Measurements from ENCODE around the gene DNAAF3.
A peak's percentile ranks its signal among the peaks of the same experiment; 100 is the strongest.

The DNAAF3 gene

GRCh38 chr19:55158848-55159749 is 7.3 kb downstream of the DNAAF3 start (continued):
- TF ChIP-seq ZNF629 (tag by site-specific recombination; IDR thresholded peaks at IDR 0.05) (peak; percentile 75), GLIS2 (tag by site-specific recombination; IDR thresholded peaks at IDR 0.05) (peak; percentile 86), ZNF184 (tag by site-specific recombination; IDR thresholded peaks at IDR 0.05) (0 out of 2 replicates have a peak, but pooled peaks have one; percentile 45), KLF17 (tag by site-specific recombination; IDR thresholded peaks at IDR 0.05) (0 out of 2 replicates have a peak, but pooled peaks have one; percentile 16), SP2 (tag by site-specific recombination; IDR thresholded peaks at IDR 0.05) (peak; percentile 81), ZNF24 (tag by site-specific recombination; IDR thresholded peaks at IDR 0.05) (peak; percentile 45; the same call in 1 of the 2 replicates), ZNF521 (tag by site-specific recombination; IDR thresholded peaks at IDR 0.05) (no peak), ZNF777 (tag by site-specific recombination; IDR thresholded peaks at IDR 0.05; ENCODE audit: borderline replicate concordance) (no peak), ZBTB21 (tag by site-specific recombination; IDR thresholded peaks at IDR 0.05) (0 out of 2 replicates have a peak, but pooled peaks have one; percentile 20), HOXC10 (CRISPR knock-in tag; IDR thresholded peaks at IDR 0.05) (no peak), ZNF600 (tag by site-specific recombination; IDR thresholded peaks at IDR 0.05) (peak; percentile 60; the same call in 1 of the 2 replicates), PRDM10 (tag by site-specific recombination; IDR thresholded peaks at IDR 0.05) (peak; percentile 90), BCL11A (tag by site-specific recombination; IDR thresholded peaks at IDR 0.05; ENCODE audit: low read depth) (no peak), ZNF324 (tag by site-specific recombination; IDR thresholded peaks at IDR 0.05) (no peak), ZNF26 (tag by site-specific recombination; IDR thresholded peaks at IDR 0.05) (no peak), PRDM4 (tag by site-specific recombination; IDR thresholded peaks at IDR 0.05) (no peak), ZNF394 (tag by site-specific recombination; IDR thresholded peaks at IDR 0.05; ENCODE audit: borderline replicate concordance) (no peak), ZNF140 (tag by site-specific recombination; IDR thresholded peaks at IDR 0.05) (no peak), ZBTB20 (tag by site-specific recombination; IDR thresholded peaks at IDR 0.05) (peak; percentile 76), ZBTB44 (tag by site-specific recombination; IDR thresholded peaks at IDR 0.05) (no peak), RBAK (tag by site-specific recombination; IDR thresholded peaks at IDR 0.05) (no peak), ZNF529 (tag by site-specific recombination; IDR thresholded peaks at IDR 0.05; ENCODE audit: insufficient replicate concordance) (no peak), ZNF580 (tag by site-specific recombination; IDR thresholded peaks at IDR 0.05) (no peak), ZSCAN23 (tag by site-specific recombination; IDR thresholded peaks at IDR 0.05) (no peak), ZNF701 (tag by site-specific recombination; IDR thresholded peaks at IDR 0.05) (no peak), PATZ1 (tag by site-specific recombination; IDR thresholded peaks at IDR 0.05) (peak; percentile 67)

All from HEK293 (cell line).